ENCODE data around the gene CXADR. TPM values are rescaled to one million over a fixed set of nuclear protein-coding genes. Genes with fewer than 3 reads are reported as not detected.

The CXADR gene
- total RNA-seq, 3 donors from 2014 or later = 31.5 to 85.9 (median 85.4) TPM

GRCh38 chr21:17577701-17578100, 64.9 kb downstream of the CXADR start:
- H3K4me1 ChIP-seq (ENCODE audit: low read depth) = peaks cover 4% of the 10 kb centered on the region
- H3K36me3 ChIP-seq (ENCODE audit: low read depth) = no peaks in the 10 kb centered on the region
- no peak overlapping the region for H3K4me3 ChIP-seq
- ATAC-seq (peak; percentile 79), DNase-seq (no peak)
- H3K9me3 ChIP-seq = no peaks in the 10 kb centered on the region
- no peak for TF ChIP-seq CTCF (IDR thresholded peaks at IDR 0.05)
- intact Hi-C loops (cut with DNase I, micrococcal nuclease) = no loop called here

- Histone ChIP-seq H3K4me3 (no peak overlapping the region), H3K9me3 (no peaks in the 10 kb centered on the region), H3K4me1 (ENCODE audit: low read depth) (peaks cover 4% of the 10 kb centered on the region), H3K36me3 (ENCODE audit: low read depth) (no peaks in the 10 kb centered on the region)
- ATAC-seq (peak; percentile 70), DNase-seq (no peak)
- TF ChIP-seq CTCF (IDR thresholded peaks at IDR 0.05) = no peak
- intact Hi-C loops (cut with DNase I, micrococcal nuclease) = no loop called here
Observed at GRCh38 chr21:17578162-17578561, 65.3 kb downstream of the CXADR start.

- H3K9me3 ChIP-seq = no peaks in the 10 kb centered on the region
- no peak overlapping the region for H3K4me3 ChIP-seq
- TF ChIP-seq CTCF (IDR thresholded peaks at IDR 0.05) = no peak
- ATAC-seq (no peak), DNase-seq (no peak)
- H3K4me1 ChIP-seq (ENCODE audit: low read depth) = peaks cover 4% of the 10 kb centered on the region
- intact Hi-C loops (cut with DNase I, micrococcal nuclease) = no loop called here
- no peaks in the 10 kb centered on the region for H3K36me3 ChIP-seq (ENCODE audit: low read depth)
Observed at GRCh38 chr21:17578876-17579275, 66.0 kb downstream of the CXADR start.

GRCh38 chr21:17580319-17580718, 67.5 kb downstream of the CXADR start:
- ATAC-seq (no peak), DNase-seq (no peak)
- Histone ChIP-seq H3K36me3 (ENCODE audit: low read depth) (no peaks in the 10 kb centered on the region), H3K4me3 (no peak overlapping the region), H3K9me3 (no peaks in the 10 kb centered on the region), H3K4me1 (ENCODE audit: low read depth) (peaks cover 4% of the 10 kb centered on the region)
- no peak for TF ChIP-seq CTCF (IDR thresholded peaks at IDR 0.05)
- intact Hi-C loops (cut with DNase I, micrococcal nuclease) = loop anchor here in 1 of 2 donors (10.0 kb wide), 1 partner anchor 186 kb away; no protein-coding TSS in a partner anchor

- H3K9me3 ChIP-seq = no peaks in the 10 kb centered on the region
- TF ChIP-seq CTCF (IDR thresholded peaks at IDR 0.05) = no peak
- no peak overlapping the region for H3K4me3 ChIP-seq
- intact Hi-C loops (cut with DNase I, micrococcal nuclease) = loop anchor here in 1 of 2 donors (10.0 kb wide), 1 partner anchor 189 kb away; no protein-coding TSS in a partner anchor
- DNase-seq = no peak
- no peaks in the 10 kb centered on the region for H3K4me1 ChIP-seq (ENCODE audit: low read depth)
- H3K36me3 ChIP-seq (ENCODE audit: low read depth) = no peaks in the 10 kb centered on the region
- no peak for ATAC-seq
Observed at GRCh38 chr21:17583898-17584297, 71.1 kb downstream of the CXADR start.

Measured in mucosa of descending colon (tissue), 3 donors.